ENCODE results near the gene OR8S1. TPM values are rescaled to one million over a fixed set of nuclear protein-coding genes. Genes with fewer than 3 reads are reported as not detected.

OR8S1 gene
- total RNA-seq, 1 donor from 2014 or later, result not detected

Other genes starting within 250 kb of the OR8S1 start
- 6.7 and 7.6 TPM in 2 replicates for gene ZNF641, start 174.7 kb upstream of the OR8S1 start, total RNA-seq
- gene ANP32D, start 53.1 kb upstream of the OR8S1 start, total RNA-seq, result not detected in 2 replicates
- not detected in 2 replicates for gene C12orf54, start 43.1 kb upstream of the OR8S1 start, total RNA-seq
- gene LALBA, start 44.4 kb downstream of the OR8S1 start, total RNA-seq, result not detected in 2 replicates
- 61.3 and 66.5 TPM in 2 replicates for gene KANSL2, start 156.6 kb downstream of the OR8S1 start, total RNA-seq
- 68.7 and 70.9 TPM in 2 replicates for gene CCNT1, start 191.1 kb downstream of the OR8S1 start, total RNA-seq